Measurements from ENCODE around the gene VEGFA. TPM values are rescaled to one million over a fixed set of nuclear protein-coding genes. Genes with fewer than 3 reads are reported as not detected.

The VEGFA gene
- total RNA-seq, 1 donor from 2014 or later: 194 TPM

GRCh38 chr6:43809417-43810305 is 39.6 kb downstream of the VEGFA start:
- H3K9me3 ChIP-seq: no peaks in the 10 kb centered on the region
- intact Hi-C loops (cut with DNase I): no loop called here
- H3K4me1 ChIP-seq: no peaks in the 10 kb centered on the region
- H3K36me3 ChIP-seq: no peaks in the 10 kb centered on the region
- no peaks in the 10 kb centered on the region for H3K27me3 ChIP-seq
- no peak overlapping the region for H3K27ac ChIP-seq
- TF ChIP-seq CTCF (IDR thresholded peaks at IDR 0.05) (no peak), POLR2A (IDR thresholded peaks at IDR 0.05) (no peak), POLR2AphosphoS5 (IDR thresholded peaks at IDR 0.05; ENCODE audit: insufficient read depth in 1 of 2, low read depth in 1 of 2) (no peak)
- DNase-seq (ENCODE audit: extremely low spot score in 2 of 2): no peak
- H3K4me3 ChIP-seq: no peak overlapping the region

- Histone ChIP-seq H3K9me3 (no peaks in the 10 kb centered on the region), H3K4me3 (no peak overlapping the region), H3K27me3 (no peaks in the 10 kb centered on the region), H3K27ac (no peak overlapping the region), H3K36me3 (no peaks in the 10 kb centered on the region), H3K4me1 (no peaks in the 10 kb centered on the region)
- no peak for DNase-seq (ENCODE audit: extremely low spot score in 2 of 2)
- intact Hi-C loops (cut with DNase I): no loop called here
- TF ChIP-seq CTCF (IDR thresholded peaks at IDR 0.05) (no peak), POLR2A (IDR thresholded peaks at IDR 0.05) (no peak), POLR2AphosphoS5 (IDR thresholded peaks at IDR 0.05; ENCODE audit: insufficient read depth in 1 of 2, low read depth in 1 of 2) (no peak)
Observed at GRCh38 chr6:43810965-43811732, 41.1 kb downstream of the VEGFA start.

GRCh38 chr6:43811733-43812099 is 41.7 kb downstream of the VEGFA start:
- H3K27me3 ChIP-seq: no peaks in the 10 kb centered on the region
- no peak overlapping the region for H3K4me3 ChIP-seq
- no peak overlapping the region for H3K27ac ChIP-seq
- no peak for DNase-seq (ENCODE audit: extremely low spot score in 2 of 2)
- no peaks in the 10 kb centered on the region for H3K4me1 ChIP-seq
- intact Hi-C loops (cut with DNase I): no loop called here
- H3K9me3 ChIP-seq: no peaks in the 10 kb centered on the region
- no peak for TF ChIP-seq POLR2AphosphoS5 (IDR thresholded peaks at IDR 0.05; ENCODE audit: insufficient read depth in 1 of 2, low read depth in 1 of 2)
- TF ChIP-seq CTCF (IDR thresholded peaks at IDR 0.05): no peak
- TF ChIP-seq POLR2A (IDR thresholded peaks at IDR 0.05): no peak
- H3K36me3 ChIP-seq: no peaks in the 10 kb centered on the region

GRCh38 chr6:43812850-43813578 is 43.0 kb downstream of the VEGFA start:
- intact Hi-C loops (cut with DNase I): no loop called here
- Histone ChIP-seq H3K4me3 (no peak overlapping the region), H3K9me3 (no peaks in the 10 kb centered on the region), H3K36me3 (no peaks in the 10 kb centered on the region), H3K27me3 (no peaks in the 10 kb centered on the region), H3K4me1 (no peaks in the 10 kb centered on the region), H3K27ac (no peak overlapping the region)
- no peak for DNase-seq (ENCODE audit: extremely low spot score in 2 of 2)
- no peak for TF ChIP-seq POLR2AphosphoS5 (IDR thresholded peaks at IDR 0.05; ENCODE audit: insufficient read depth in 1 of 2, low read depth in 1 of 2)
- no peak for TF ChIP-seq POLR2A (IDR thresholded peaks at IDR 0.05)
- no peak for TF ChIP-seq CTCF (IDR thresholded peaks at IDR 0.05)

Measured in vagina (tissue), 2 donors.